ENCODE measurements around the gene GCAT.
A peak's percentile ranks its signal among the peaks of the same experiment; 100 is the strongest.

The GCAT gene

GRCh38 chr22:37809672-37810333, 2.1 kb downstream of the GCAT start:
- no peak for DNase-seq (ENCODE audit: low read depth in 2 of 2)

- no peak for DNase-seq (ENCODE audit: low read depth in 2 of 2)
Measured at GRCh38 chr22:37811867-37812266, 4.1 kb downstream of the GCAT start.

- no peak for DNase-seq (ENCODE audit: low read depth in 2 of 2)
Measured at GRCh38 chr22:37812869-37813678, 5.3 kb downstream of the GCAT start.

GRCh38 chr22:37815593-37815992, 7.9 kb downstream of the GCAT start:
- no peak for DNase-seq (ENCODE audit: low read depth in 2 of 2)

- DNase-seq (ENCODE audit: low read depth in 2 of 2), result no peak
Measured at GRCh38 chr22:37816543-37817180, 8.9 kb downstream of the GCAT start.

- DNase-seq (ENCODE audit: low read depth in 2 of 2), result peak; percentile 58 to 76
Measured at GRCh38 chr22:37817705-37818408, 10.1 kb downstream of the GCAT start.

GRCh38 chr22:37818409-37819104, 10.8 kb downstream of the GCAT start:
- peak; percentile 53 to 64 for DNase-seq (ENCODE audit: low read depth in 2 of 2)

GRCh38 chr22:37819105-37819433, 11.3 kb downstream of the GCAT start:
- no peak for DNase-seq (ENCODE audit: low read depth in 2 of 2)

GRCh38 chr22:37820350-37820749, 12.6 kb downstream of the GCAT start:
- DNase-seq (ENCODE audit: low read depth in 2 of 2), result no peak

- DNase-seq (ENCODE audit: low read depth in 2 of 2), result no peak
Measured at GRCh38 chr22:37822079-37822833, 14.5 kb downstream of the GCAT start.

- DNase-seq (ENCODE audit: low read depth in 2 of 2), result no peak
Measured at GRCh38 chr22:37823134-37823985, 15.6 kb downstream of the GCAT start, which contains the start of gene GALR3. Gene GALR3 (plus strand): TSS chr22:37823382. CDS start chr22:37823407, 25 bp downstream.

GRCh38 chr22:37824674-37825641, 17.2 kb downstream of the GCAT start:
- DNase-seq (ENCODE audit: low read depth in 2 of 2), result no peak

- DNase-seq (ENCODE audit: low read depth in 2 of 2), result no peak
Measured at GRCh38 chr22:37827056-37827455, 19.3 kb downstream of the GCAT start.

- DNase-seq (ENCODE audit: low read depth in 2 of 2), result no peak
Measured at GRCh38 chr22:37830093-37830842, 22.5 kb downstream of the GCAT start.

- no peak for DNase-seq (ENCODE audit: low read depth in 2 of 2)
Measured at GRCh38 chr22:37831472-37831871, 23.7 kb downstream of the GCAT start.

- DNase-seq (ENCODE audit: low read depth in 2 of 2), result no peak
Measured at GRCh38 chr22:37832022-37832857, 24.5 kb downstream of the GCAT start.

Data from stimulated activated CD4-positive, alpha-beta T cell treated with anti-CD3 and anti-CD28 coated beads, Interleukin-15, amount 100 ng/mL, for 48 hours (primary cell).